HG02678 (cell line): ENCODE results near the gene PDLIM3.
"Not testable (repeated sequence)": the region's sequence is repeated elsewhere in the genome, so short reads cannot be mapped to it uniquely, and the experiment has no call there.

Source experiments
- ATAC-seq: cut with Tn5 transposase; IDR thresholded peaks from one replicate; pipeline ENCODE4 v1.9.1; 2021; ENCODE audit warnings: mild to moderate bottlenecking, moderate library complexity; ENCODE audit not compliant: unreplicated experiment

The PDLIM3 gene

GRCh38 chr4:185554365-185555126 is 19.2 kb upstream of the PDLIM3 start:
- no peak for ATAC-seq

DNA sequence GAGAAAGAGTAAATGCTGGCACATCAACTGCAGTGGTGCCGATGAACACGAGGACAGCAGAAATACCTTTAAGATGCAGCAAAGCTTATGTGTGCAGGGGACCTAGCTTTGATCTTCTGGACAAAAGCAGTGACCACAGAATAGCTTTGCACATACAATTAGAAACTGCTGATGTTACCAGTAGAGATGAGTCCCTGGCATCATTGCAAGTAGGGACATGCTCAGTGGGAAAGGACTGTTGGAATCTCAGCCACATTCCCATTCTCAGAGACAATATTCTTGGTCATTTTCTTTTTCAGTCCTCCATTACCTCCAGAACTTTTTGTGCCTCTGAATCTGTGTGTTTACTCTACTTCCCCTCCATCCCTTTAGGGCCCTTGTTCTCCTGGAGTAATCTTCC is 16.9 kb upstream of the PDLIM3 start:
- no peak for ATAC-seq

DNA sequence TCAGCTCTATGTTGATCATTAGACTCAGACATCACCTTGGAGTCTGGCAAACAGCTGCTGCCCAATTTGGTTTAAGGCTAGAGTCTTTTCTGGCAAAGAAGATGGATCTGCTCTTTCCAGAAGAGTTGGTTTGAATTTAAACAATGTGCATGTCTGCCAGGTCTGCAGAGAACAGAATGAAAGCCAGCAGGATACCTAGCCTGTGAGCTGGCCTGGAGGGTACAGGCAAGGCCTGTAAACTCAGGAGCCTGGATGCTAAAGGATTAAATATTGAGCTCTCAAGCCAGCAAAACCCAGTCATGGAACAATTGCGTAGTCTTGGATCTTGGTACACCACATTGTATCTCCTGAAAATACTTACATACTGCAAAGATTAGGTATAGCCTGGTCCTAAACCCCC is 15.6 kb upstream of the PDLIM3 start:
- no peak for ATAC-seq

- no peak for ATAC-seq
These were observed 13.9 kb upstream of the PDLIM3 start for GRCh38 chr4:185549095-185549639.

GRCh38 chr4:185548587-185548986 is 13.3 kb upstream of the PDLIM3 start:
- no peak for ATAC-seq

DNA sequence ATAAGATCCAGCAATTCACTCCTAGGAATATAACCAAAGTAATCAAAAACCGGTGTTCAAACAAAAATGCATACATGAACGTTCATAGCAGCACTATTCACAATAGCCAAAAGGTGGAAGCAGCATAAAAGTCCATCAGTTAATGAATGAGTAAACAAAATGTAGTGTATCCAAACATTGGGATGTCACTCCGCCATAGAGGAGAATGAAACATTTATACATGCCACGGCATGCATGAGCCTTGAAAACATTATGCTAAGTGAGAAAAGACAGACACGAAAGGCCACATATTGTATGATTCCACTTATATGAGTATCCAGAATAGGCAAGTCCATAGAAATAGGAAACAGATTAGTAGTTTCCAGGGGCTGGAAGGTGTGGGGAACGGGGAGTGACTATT is 11.0 kb upstream of the PDLIM3 start:
- no peak for ATAC-seq

- ATAC-seq: no peak
These were observed 7.5 kb upstream of the PDLIM3 start for GRCh38 chr4:185542626-185543315.

- no peak for ATAC-seq
These were observed 6.0 kb upstream of the PDLIM3 start for GRCh38 chr4:185541251-185541727.

- ATAC-seq: no peak
These were observed 5.3 kb upstream of the PDLIM3 start for GRCh38 chr4:185540487-185541120.

GRCh38 chr4:185540040-185540439 is 4.7 kb upstream of the PDLIM3 start:
- no peak for ATAC-seq

DNA sequence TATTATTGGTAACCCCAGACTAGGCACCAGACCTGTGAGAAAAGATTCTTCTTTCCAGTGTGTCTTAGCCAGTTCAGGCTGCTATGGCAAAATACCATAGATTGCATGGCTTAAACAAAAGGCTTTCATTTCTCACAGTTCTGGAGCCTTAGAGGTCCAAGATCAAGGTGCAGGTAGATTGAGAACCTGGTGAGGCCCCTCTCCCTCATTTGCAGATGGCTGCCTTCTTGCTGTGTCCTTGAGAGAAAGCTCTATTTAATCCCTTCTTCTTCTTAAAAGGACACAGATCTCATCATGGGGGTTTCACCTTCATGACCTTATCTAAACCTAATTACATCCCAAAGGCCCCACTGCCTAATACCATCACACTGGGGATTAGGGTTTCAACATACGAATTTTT is 3.5 kb upstream of the PDLIM3 start:
- ATAC-seq: no peak

DNA sequence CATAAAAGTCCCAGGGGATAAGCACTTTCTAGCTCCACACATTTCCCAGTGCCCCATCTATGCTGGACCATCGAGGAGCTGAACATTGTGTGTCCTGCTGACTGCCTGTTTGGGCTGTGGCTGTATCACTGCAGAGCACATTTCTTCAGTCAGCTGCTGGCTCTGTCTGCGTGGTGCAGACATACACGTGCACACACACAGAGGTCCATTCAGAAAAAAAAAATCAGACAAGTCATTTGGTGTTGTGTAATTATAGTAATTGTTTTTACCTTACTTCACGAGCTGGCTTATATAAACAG is 1.1 kb upstream of the PDLIM3 start:
- no peak for ATAC-seq

DNA sequence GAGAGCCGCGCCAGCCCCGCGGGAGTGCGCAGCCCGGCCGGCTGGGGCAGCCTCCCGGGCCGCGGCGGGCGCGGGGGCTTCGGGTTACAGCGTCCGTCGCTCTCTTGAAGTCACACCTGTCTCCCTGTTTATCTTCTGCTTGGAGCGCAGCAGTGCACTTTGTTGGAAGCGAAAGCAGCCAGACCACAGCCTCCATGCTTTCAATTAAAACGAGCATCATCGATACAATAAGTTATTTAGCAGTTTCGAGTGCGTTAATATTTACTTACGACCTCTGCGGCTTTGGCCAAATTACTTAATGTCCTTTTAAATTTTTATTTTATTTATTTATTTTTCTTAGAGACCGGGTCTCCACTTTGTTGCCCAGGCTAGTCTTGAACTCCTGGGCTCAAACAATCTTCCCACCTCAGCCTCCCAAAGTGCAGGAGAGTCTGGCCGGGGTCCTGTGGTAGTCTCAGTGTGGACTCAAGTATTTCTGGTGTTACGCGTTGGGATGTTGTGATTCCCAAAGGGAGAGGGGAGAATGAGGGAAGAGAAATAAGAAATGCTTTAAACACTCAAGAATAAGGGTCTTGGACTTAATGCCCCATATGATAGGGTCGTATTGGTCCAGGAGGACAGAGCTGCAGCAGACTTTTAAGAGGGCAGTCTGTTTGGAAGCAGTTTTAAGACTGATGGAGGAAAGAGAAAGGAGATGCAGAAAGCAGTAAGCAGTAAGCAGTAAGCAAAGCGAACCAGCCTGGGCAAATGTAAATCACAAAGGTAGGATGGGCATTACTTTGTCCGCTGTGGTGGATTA is 504 bp upstream of the PDLIM3 start:
- ATAC-seq: no peak

DNA sequence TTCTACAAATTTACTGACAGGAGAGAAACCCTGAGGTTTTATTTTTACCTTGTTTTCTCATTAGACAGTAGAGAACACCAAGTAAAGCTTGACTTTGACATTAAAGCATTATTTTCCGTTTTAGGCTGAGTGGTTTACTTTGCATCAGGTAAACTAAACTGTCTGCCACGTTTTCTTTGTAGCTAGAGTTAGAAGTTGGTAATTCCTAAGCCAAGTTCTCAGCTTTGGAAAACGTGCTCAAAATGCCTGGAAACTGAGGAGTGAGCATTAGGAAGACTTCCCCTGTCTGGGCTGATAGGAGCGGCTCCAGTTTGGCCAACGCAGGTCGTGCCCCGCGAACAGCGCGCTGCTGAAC is 819 bp downstream of the PDLIM3 start:
- ATAC-seq: no peak

GRCh38 chr4:185532795-185533324 is 2.4 kb downstream of the PDLIM3 start:
- ATAC-seq: no peak

DNA sequence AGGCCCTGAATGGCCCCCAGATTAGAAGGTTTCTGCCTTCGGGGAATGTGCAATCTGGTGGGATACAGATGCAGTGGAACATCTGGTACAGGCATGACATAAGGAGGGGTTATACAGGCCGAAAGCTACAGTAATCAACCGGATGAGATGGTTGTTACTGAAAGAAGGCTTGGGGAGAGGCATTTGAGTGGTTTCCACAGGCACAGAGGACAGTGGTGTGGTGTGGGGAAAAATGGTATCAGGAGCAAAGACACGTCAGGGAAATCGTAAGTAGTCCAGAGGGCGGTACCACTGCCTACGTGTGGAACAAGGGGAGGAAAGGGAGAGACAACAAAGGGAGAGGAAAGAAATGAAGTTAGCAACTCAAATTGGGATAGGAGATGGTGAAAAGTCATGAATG is 3.0 kb downstream of the PDLIM3 start:
- ATAC-seq: no peak

DNA sequence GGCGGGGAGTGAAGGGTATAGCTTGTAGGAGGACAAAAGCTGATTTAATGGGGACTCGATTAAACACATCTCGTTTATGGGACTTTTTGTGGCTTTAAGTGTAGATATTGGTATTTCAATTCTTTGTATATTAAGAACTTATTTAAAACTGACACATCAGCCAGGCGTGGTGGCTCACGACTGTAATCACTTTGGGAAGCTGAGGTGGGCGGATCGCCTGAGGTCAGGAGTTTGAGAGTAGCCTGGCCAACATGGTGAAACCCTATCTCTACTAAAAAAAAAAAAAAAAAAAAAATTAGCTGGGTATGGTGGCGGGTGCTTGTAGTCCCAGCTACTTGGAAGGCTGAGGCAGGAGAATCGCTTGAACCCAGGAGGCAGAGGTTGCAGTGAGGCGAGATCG is 3.7 kb downstream of the PDLIM3 start:
- not testable (repeated sequence) for ATAC-seq

- ATAC-seq: no peak
These were observed 5.9 kb downstream of the PDLIM3 start for GRCh38 chr4:185529413-185529812.

DNA sequence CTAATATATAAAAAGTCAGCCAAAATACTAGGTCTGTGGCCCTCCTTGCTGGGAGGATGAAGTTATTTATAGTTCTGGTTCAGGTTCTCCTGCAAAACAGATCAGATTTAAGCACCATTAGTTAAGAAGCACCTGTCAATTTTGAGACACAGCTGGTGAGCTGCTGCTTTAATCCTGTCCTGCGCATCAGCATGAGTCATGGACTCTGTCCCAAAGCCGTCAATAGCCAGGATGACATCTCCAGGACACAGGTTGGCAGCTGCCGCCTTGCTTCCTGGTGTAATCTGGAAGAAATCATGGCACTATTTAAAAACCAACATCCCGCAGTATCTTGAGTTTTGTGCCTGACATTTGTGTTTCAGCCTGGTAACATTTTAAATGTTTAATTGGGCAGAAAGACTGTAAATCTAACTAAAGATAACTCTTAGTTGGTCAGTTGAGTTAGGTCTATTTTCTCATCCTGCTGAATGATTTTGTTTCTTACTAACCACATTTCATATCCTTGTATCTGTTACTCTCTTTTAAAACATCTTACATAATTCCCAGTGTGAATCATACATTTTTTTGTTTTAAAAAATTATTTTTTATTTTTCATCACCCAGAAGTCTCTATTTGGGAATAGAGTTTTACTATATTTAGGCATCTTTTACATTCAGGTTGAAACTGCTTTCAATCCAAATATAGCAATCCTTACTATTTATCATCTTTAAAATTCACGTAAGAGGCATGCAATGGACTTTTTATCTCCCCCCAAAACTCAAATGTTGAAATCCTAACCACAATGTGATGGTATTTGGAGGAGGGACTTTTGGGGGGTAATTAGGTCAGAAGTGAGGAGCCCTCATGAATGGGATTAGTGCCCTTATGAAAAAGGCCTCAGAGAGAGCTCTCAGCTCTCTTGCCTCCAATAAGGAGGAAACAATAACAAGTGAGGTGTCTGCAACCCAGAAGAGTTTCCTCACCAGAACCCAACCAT is 10.1 kb downstream of the PDLIM3 start:
- ATAC-seq: no peak

GRCh38 chr4:185523862-185524261 is 11.4 kb downstream of the PDLIM3 start:
- no peak for ATAC-seq
